Esophagus mucosa (tissue), 1 donor: ENCODE results near the gene MAP7D2. TPM values are rescaled to one million over a fixed set of nuclear protein-coding genes. Genes with fewer than 3 reads are reported as not detected.
A peak's percentile ranks its signal among the peaks of the same experiment; 100 is the strongest.

Experiments
- ATAC-seq: fragments of 200-7000 bp; cut with Tn5 transposase; one replicate; pipeline ENCODE4 v1.9.1; 2020
- total RNA-seq: library from RNA; stranded (reverse); gene quantifications from one replicate; pipeline ENCODE4 v1.2.4, GENCODE V29; 2023
- donor health status: DM: yes; HTN: yes; CAD: no.

The MAP7D2 gene
- total RNA-seq, 1 donor from 2014 or later: 0.56 TPM

GRCh38 chrX:19966056-19966455 is 150.7 kb downstream of the MAP7D2 start:
- ATAC-seq: no peak

- peak; percentile 32 for ATAC-seq
Observed at GRCh38 chrX:19964017-19964710, 152.5 kb downstream of the MAP7D2 start.

- no peak for ATAC-seq
Observed at GRCh38 chrX:19960913-19961312, 155.8 kb downstream of the MAP7D2 start.

GRCh38 chrX:19958552-19959486 is 157.9 kb downstream of the MAP7D2 start:
- no peak for ATAC-seq

- ATAC-seq: no peak
Observed at GRCh38 chrX:19956923-19957322, 159.8 kb downstream of the MAP7D2 start.

Other genes starting within 250 kb of the MAP7D2 start
- gene SH3KBP1, start 229.3 kb downstream of the MAP7D2 start, total RNA-seq: 3.1 TPM
- gene BCLAF3, start 125.8 kb downstream of the MAP7D2 start, total RNA-seq: 5.2 TPM
- gene EIF1AX, start 24.9 kb upstream of the MAP7D2 start, total RNA-seq: 81.6 TPM
- 18.9 TPM for gene RPS6KA3, start 150.0 kb upstream of the MAP7D2 start, total RNA-seq